GM12878 (cell line): Measurements from ENCODE around the gene ATP5F1D. TPM values are rescaled to one million over a fixed set of nuclear protein-coding genes. Genes with fewer than 3 reads are reported as not detected.

ENCODE experiments used
- BACH1 ChIP-seq: fragments of 450-650 bp; IDR thresholded peaks from 2 replicates; pipeline ENCODE4 v1.6.1; 2017; ENCODE audit warnings: mild to moderate bottlenecking, borderline replicate concordance
- BMI1 ChIP-seq: fragments of 450-650 bp; IDR thresholded peaks from 2 replicates; pipeline ENCODE4 v1.6.1; 2016; ENCODE audit warnings: mild to moderate bottlenecking, moderate library complexity, borderline replicate concordance
- CHD2 ChIP-seq: IDR thresholded peaks from 2 replicates; pipeline ENCODE4 v1.6.1; 2011; ENCODE audit warnings: low read depth, low read length, improper control_type of control experiment, borderline replicate concordance
- CREB1 ChIP-seq: IDR thresholded peaks from 2 replicates; pipeline ENCODE4 v1.6.1; 2012; ENCODE audit warnings: low read depth, mild to moderate bottlenecking, inconsistent platforms
- ETV6 ChIP-seq, 2 experiments: fragments of 450-650 bp in 1 of 2; IDR thresholded peaks in 1 of 2; conservative IDR thresholded peaks in 1 of 2; 2 replicates each; pipeline ENCODE4 v1.6.1; 2014; ENCODE audit warnings: antibody characterized with exemption in 1 of 2, borderline replicate concordance in 1 of 2, low read depth in 1 of 2, mild to moderate bottlenecking in 1 of 2, moderate library complexity in 1 of 2
- EZH2 ChIP-seq: IDR thresholded peaks from 2 replicates; pipeline ENCODE4 v1.6.1; 2012; ENCODE audit warnings: low read depth, mild to moderate bottlenecking, control low read depth, inconsistent platforms, low read length, borderline replicate concordance; ENCODE audit not compliant: control insufficient read depth
- FOXK2 ChIP-seq: fragments of 450-650 bp; IDR thresholded peaks from 2 replicates; pipeline ENCODE4 v1.6.1; 2017; ENCODE audit warnings: mild to moderate bottlenecking, moderate library complexity
- GABPA ChIP-seq: IDR thresholded peaks from 2 replicates; pipeline ENCODE4 v1.6.1; 2014; ENCODE audit warnings: antibody characterized with exemption, low read depth, mild to moderate bottlenecking, inconsistent platforms
- GATAD2B ChIP-seq: fragments of 450-650 bp; conservative IDR thresholded peaks from 2 replicates; pipeline ENCODE4 v1.6.1; 2017; ENCODE audit warnings: low read depth, mild to moderate bottlenecking, moderate library complexity
- IKZF1 ChIP-seq: fragments of 450-650 bp; conservative IDR thresholded peaks from 2 replicates; pipeline ENCODE4 v1.6.1; 2017; ENCODE audit warnings: antibody characterized with exemption, mild to moderate bottlenecking
- LARP7 ChIP-seq: fragments of 450-650 bp; IDR thresholded peaks from 2 replicates; pipeline ENCODE4 v1.6.1; 2017; ENCODE audit warnings: mild to moderate bottlenecking
- MTA2 ChIP-seq: fragments of 450-650 bp; IDR thresholded peaks from 2 replicates; pipeline ENCODE4 v1.6.1; 2016; ENCODE audit warnings: low read depth, mild to moderate bottlenecking, moderate library complexity
- NFXL1 ChIP-seq: fragments of 450-650 bp; IDR thresholded peaks from 2 replicates; pipeline ENCODE4 v1.6.1; 2017; ENCODE audit warnings: antibody characterized with exemption, mild to moderate bottlenecking, borderline replicate concordance
- RUNX3 ChIP-seq: IDR thresholded peaks from 2 replicates; pipeline ENCODE4 v1.6.1; 2012; ENCODE audit warnings: low read length, inconsistent platforms
- TAF1 ChIP-seq: IDR thresholded peaks from 2 replicates; pipeline ENCODE4 v1.6.1; 2011; ENCODE audit warnings: mild to moderate bottlenecking, low read depth, low read length, borderline replicate concordance
- TBL1XR1 ChIP-seq: IDR thresholded peaks from 2 replicates; pipeline ENCODE4 v1.6.1; 2012; ENCODE audit warnings: low read depth, low read length, improper control_type of control experiment
- TCF12 ChIP-seq: IDR thresholded peaks from 2 replicates; pipeline ENCODE4 v1.6.1; 2011; ENCODE audit warnings: low read depth, mild to moderate bottlenecking, low read length
- YBX1 ChIP-seq: fragments of 450-650 bp; IDR thresholded peaks from 2 replicates; pipeline ENCODE4 v1.6.1; 2016; ENCODE audit warnings: antibody characterized with exemption
- YY1 ChIP-seq: IDR thresholded peaks from 2 replicates; pipeline ENCODE4 v1.6.1; 2011; ENCODE audit warnings: low read depth, mild to moderate bottlenecking, low read length
- polyA plus RNA-seq, 11 experiments: library from polyadenylated mRNA; depleted of rRNA in 4 of 11; unstranded in 6 of 11; stranded (reverse) in 5 of 11; fragments of >200 nt; fragmentation: Nextera tagmentation in 4 of 11; fragmentation: Illumina TruSeq in 1 of 11; extraction: Ambion mirVana in 4 of 11; extraction: Trizol in 1 of 11; gene quantifications; 1 replicate in 1 of 11; 2 replicates in 10 of 11; pipeline versions ENCODE4 v1.2.1 to v1.2.3, GENCODE V29; 2011 to 2016; ENCODE audit warnings: inconsistent platforms in 2 of 11, missing spikeins in 2 of 11, low read depth in 1 of 11
- total RNA-seq, 4 experiments: library from RNA; depleted of rRNA in 3 of 4; stranded (reverse); fragments of >200 nt in 3 of 4; fragmentation: Illumina TruSeq in 1 of 4; extraction: Trizol in 1 of 4; gene quantifications; 2 replicates each; pipeline versions ENCODE4 v1.2.1 to v1.2.3, GENCODE V29; 2013 to 2021
- TF ChIP-seq, protein P1 (sequence below): IDR thresholded peaks from 2 replicates; pipeline ENCODE4 v1.6.1; 2012; ENCODE audit warnings: low read depth, low read length, improper control_type of control experiment
- TF ChIP-seq, protein P2 (sequence below): IDR thresholded peaks from 2 replicates; pipeline ENCODE4 v1.6.1; 2011; ENCODE audit warnings: low read depth, mild to moderate bottlenecking, low read length, moderate library complexity, borderline replicate concordance; ENCODE audit errors: extremely low read depth
- TF ChIP-seq, protein P3 (sequence below): fragments of 450-650 bp; IDR thresholded peaks from 2 replicates; pipeline ENCODE4 v1.6.1; 2017; ENCODE audit warnings: antibody characterized with exemption, mild to moderate bottlenecking, moderate library complexity
- TF ChIP-seq, protein P4 (sequence below): fragments of 450-650 bp; IDR thresholded peaks from 2 replicates; pipeline ENCODE4 v1.6.1; 2016; ENCODE audit warnings: mild to moderate bottlenecking
- TF ChIP-seq, protein P5 (sequence below): IDR thresholded peaks from 2 replicates; pipeline ENCODE4 v1.6.1; 2011; ENCODE audit warnings: mild to moderate bottlenecking, low read depth, low read length, moderate library complexity; ENCODE audit not compliant: insufficient replicate concordance

Gene ATP5F1D
- total and polyA plus RNA-seq, 10 of the 15 experiments (the other 5 are each of a cell fraction or from before 2014, with no cell fraction given), result 7.2 to 357 (median 49.5) TPM

DNA sequence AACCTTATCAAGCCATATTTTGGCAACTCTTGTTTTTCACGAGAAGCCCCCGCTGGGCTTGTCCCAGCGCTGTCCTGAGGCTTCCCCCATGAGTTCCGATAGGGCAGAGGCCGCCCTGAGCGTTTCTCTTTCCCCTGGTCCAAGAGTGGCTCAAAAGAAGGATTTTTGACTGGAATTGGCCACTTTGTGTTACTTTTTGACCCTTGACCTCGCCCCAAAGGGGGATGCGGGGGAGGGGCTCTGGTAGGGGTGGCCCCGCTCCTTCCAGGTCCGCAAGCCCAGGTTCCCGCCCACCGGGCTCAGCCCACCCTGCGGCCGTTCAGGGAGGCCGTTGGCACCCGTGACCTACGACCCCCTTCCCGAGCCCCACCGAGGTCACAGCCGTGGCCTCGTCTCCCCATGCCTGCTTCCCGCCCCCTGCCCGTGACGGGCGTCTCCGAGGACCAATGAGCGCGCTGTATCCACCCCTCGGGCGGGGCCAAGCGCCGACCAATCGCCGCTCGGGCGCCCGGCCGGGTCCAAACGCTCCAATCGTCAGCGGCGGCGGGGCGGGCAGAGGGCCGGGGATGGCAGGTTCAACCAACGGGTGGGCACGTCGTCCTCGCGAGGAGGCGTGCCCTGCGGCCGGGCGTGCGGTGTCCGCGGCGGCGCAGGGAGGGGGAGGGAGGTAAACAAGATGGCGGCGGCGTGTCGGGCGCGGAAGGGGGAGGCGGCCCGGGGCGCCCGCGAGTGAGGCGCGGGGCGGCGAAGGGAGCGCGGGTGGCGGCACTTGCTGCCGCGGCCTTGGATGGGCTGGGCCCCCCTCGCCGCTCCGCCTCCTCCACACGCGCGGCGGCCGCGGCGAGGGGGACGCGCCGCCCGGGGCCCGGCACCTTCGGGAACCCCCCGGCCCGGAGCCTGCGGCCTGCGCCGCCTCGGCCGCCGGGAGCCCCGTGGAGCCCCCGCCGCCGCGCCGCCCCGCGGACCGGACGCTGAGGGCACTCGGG is 36.1 kb upstream of the ATP5F1D start, which contains the start of gene STK11 (continued):
- peak; percentile 62 for TF ChIP-seq BACH1
- peak; percentile 82 for TF ChIP-seq CREB1
- TF ChIP-seq YBX1, result no peak
- peak; percentile 65 for TF ChIP-seq RUNX3
- TF ChIP-seq TBL1XR1, result 0 out of 2 replicates have a peak, but pooled peaks have one; percentile 7
- TF ChIP-seq IKZF1, result peak; percentile 45; the same call in 1 of the 2 replicates
- peak; percentile 74; the same call in 1 of the 2 replicates for TF ChIP-seq MTA2
- TF ChIP-seq, protein P1, sequence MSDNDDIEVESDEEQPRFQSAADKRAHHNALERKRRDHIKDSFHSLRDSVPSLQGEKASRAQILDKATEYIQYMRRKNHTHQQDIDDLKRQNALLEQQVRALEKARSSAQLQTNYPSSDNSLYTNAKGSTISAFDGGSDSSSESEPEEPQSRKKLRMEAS, result peak; percentile 67
- no peak for TF ChIP-seq ETV6 (conservative IDR thresholded peaks at IDR 0.05 in 1 of 2, IDR thresholded peaks at IDR 0.05 in 1 of 2; ENCODE audit: borderline replicate concordance in 1 of 2, low read depth in 1 of 2)
- TF ChIP-seq NFXL1, result no peak
- TF ChIP-seq FOXK2, result peak; percentile 50; the same call in 1 of the 2 replicates
- no peak for TF ChIP-seq EZH2
- TF ChIP-seq CHD2, result peak; percentile 94; the same call in 1 of the 2 replicates
- peak; percentile 27; the same call in 1 of the 2 replicates for TF ChIP-seq GATAD2B
- TF ChIP-seq GABPA, result no peak
- peak; percentile 97 for TF ChIP-seq YY1
- no peak for TF ChIP-seq TCF12
- TF ChIP-seq, protein P2, sequence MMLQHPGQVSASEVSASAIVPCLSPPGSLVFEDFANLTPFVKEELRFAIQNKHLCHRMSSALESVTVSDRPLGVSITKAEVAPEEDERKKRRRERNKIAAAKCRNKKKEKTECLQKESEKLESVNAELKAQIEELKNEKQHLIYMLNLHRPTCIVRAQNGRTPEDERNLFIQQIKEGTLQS, result no peak
- TF ChIP-seq, protein P3, sequence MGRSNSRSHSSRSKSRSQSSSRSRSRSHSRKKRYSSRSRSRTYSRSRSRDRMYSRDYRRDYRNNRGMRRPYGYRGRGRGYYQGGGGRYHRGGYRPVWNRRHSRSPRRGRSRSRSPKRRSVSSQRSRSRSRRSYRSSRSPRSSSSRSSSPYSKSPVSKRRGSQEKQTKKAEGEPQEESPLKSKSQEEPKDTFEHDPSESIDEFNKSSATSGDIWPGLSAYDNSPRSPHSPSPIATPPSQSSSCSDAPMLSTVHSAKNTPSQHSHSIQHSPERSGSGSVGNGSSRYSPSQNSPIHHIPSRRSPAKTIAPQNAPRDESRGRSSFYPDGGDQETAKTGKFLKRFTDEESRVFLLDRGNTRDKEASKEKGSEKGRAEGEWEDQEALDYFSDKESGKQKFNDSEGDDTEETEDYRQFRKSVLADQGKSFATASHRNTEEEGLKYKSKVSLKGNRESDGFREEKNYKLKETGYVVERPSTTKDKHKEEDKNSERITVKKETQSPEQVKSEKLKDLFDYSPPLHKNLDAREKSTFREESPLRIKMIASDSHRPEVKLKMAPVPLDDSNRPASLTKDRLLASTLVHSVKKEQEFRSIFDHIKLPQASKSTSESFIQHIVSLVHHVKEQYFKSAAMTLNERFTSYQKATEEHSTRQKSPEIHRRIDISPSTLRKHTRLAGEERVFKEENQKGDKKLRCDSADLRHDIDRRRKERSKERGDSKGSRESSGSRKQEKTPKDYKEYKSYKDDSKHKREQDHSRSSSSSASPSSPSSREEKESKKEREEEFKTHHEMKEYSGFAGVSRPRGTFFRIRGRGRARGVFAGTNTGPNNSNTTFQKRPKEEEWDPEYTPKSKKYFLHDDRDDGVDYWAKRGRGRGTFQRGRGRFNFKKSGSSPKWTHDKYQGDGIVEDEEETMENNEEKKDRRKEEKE, result no peak
- peak; percentile 92 for TF ChIP-seq TAF1
- TF ChIP-seq LARP7, result peak; percentile 73; the same call in 1 of the 2 replicates
- TF ChIP-seq, protein P4, sequence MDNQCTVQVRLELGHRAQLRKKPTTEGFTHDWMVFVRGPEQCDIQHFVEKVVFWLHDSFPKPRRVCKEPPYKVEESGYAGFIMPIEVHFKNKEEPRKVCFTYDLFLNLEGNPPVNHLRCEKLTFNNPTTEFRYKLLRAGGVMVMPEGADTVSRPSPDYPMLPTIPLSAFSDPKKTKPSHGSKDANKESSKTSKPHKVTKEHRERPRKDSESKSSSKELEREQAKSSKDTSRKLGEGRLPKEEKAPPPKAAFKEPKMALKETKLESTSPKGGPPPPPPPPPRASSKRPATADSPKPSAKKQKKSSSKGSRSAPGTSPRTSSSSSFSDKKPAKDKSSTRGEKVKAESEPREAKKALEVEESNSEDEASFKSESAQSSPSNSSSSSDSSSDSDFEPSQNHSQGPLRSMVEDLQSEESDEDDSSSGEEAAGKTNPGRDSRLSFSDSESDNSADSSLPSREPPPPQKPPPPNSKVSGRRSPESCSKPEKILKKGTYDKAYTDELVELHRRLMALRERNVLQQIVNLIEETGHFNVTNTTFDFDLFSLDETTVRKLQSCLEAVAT, result peak; percentile 85
- TF ChIP-seq, protein P5, sequence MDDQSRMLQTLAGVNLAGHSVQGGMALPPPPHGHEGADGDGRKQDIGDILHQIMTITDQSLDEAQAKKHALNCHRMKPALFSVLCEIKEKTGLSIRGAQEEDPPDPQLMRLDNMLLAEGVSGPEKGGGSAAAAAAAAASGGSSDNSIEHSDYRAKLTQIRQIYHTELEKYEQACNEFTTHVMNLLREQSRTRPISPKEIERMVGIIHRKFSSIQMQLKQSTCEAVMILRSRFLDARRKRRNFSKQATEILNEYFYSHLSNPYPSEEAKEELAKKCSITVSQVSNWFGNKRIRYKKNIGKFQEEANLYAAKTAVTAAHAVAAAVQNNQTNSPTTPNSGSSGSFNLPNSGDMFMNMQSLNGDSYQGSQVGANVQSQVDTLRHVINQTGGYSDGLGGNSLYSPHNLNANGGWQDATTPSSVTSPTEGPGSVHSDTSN, result peak; percentile 97
- TF ChIP-seq BMI1, result no peak
